Islet of Langerhans (tissue), 1 donor: ENCODE results near the gene CHRNA5.
"Not testable (repeated sequence)": the region's sequence is repeated elsewhere in the genome, so short reads cannot be mapped to it uniquely, and the experiment has no call there.

Experiments used
- FAIRE-seq: peaks from one replicate; lab custom pipeline; 2011; peaks lifted over from hg19 to GRCh38; lab: Jason Lieb, UNC

CHRNA5 gene

DNA sequence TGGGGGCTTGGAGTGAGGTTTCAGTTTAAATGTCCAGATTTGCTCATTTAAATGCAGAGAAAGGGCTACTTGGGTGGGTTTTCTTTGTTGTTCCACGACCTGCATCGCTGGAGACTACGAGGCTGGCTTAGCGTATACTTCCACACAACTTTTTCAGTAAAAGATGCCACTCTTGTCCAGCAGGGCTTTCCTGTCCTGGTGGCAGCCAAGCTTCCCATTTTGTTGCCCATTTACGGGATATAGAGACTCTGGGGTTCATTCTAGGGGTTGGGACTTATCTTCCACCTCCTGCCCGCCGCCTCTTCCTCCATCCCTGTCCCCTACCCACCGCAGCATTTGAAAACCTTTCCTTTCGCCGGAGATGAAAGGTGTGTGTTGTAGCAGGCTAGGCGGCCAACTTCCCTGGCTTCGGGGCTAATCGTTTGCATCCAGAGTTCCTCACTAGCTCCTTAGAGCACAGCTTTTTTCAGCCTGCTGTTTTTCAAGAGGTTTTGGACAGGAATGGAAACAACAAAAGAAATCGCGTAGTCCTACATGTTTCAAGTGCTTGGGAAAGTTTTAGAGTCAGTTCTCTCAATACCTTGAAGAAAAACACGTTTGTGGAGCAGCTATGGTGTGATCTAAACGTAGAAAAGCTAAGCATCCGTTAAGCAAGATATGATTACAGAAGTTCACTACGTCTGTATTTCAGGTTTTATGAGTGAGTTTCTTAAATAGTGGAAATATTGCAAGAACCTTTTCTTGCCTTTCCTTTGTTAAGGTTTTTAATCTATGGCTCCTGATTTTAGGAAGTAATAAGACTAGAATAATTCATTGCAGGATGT lies 843 bp downstream of the CHRNA5 start:
- no peak for FAIRE-seq

GRCh38 chr15:78567531-78567930 lies 2.2 kb downstream of the CHRNA5 start:
- no peak for FAIRE-seq

GRCh38 chr15:78570710-78571109 lies 5.4 kb downstream of the CHRNA5 start:
- no peak for FAIRE-seq

- FAIRE-seq, result no peak
Measured at GRCh38 chr15:78571382-78571781, 6.1 kb downstream of the CHRNA5 start.

DNA sequence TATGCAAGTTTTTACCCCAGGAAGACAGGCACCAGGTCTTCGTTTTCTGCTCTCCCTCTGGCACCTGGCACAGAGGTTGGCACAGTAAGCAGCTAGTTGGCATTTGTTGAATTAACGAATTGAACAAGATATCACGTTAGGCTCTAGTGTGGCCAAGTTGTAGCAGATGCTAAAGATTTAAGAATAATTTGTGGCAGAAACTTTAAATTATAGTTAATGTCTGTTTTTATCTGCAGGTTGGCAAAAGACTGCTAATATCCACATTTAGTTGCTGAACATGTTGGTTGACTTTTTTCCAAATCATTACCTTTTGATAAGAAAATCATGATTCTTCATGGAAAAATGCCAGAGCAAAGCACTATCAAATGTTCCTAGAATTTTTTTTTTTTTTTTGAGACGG lies 8.1 kb downstream of the CHRNA5 start:
- no peak for FAIRE-seq

GRCh38 chr15:78574944-78575343 lies 9.6 kb downstream of the CHRNA5 start:
- no peak for FAIRE-seq

DNA sequence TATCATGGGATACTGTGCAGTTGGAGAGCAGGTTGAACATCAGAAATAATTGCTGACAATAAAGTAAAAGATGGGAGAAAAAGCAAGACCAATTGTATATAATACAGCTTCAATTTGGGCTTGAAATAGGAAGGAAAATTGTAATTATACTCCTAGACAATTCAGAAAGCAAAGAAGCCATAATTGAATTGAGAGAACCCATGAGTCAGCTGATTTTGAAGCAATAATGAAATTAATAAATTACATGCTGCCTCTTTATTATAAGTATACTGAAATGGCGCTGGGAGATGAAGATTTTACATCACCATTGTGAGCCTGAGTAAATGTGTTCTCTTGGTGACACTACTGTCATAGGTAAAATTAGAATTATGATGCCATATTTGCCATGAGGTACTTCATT lies 32.3 kb downstream of the CHRNA5 start:
- FAIRE-seq, result no peak

GRCh38 chr15:78598348-78598747 lies 33.0 kb downstream of the CHRNA5 start:
- no peak for FAIRE-seq

GRCh38 chr15:78599189-78599588 lies 33.9 kb downstream of the CHRNA5 start:
- no peak for FAIRE-seq

- FAIRE-seq, result no peak
Measured at GRCh38 chr15:78603467-78603866, 38.1 kb downstream of the CHRNA5 start.

DNA sequence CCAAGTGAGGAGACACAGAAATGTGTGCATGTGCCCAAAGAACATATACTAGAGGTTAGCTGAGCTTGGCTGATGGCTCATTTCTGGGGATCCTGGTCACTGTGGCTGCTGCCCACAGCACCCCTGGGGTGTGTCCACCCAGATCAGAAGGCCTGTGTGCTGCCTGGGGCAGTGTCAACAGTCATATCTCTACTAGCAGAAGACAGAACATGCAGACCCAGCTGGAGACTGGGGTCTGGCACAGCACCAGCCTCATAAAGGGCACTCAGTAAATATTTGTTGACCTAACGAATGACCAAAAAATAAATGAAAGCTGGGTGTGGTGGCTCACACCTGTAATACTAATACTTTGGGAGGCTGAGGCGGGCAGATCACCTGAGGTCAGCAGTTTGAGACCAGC lies 39.1 kb downstream of the CHRNA5 start:
- FAIRE-seq, result no peak

DNA sequence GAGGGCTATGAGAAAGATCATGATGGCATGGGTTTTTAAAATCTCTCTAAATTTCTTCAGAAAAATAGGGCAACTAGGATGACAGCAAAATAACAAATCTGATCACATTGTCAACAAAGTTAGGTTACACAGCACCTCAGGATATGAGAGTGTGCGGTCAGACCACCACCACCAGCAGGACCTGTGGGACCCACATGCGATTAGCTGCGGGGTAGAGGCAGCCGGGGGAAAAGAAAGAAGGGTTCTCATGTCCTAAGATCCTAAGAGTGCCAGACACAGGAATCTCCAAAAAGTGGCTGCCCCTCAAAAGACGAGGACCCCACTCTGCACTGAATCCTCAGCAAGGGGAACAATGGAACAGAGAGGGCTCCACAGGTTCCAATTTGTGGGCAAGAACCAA lies 39.9 kb downstream of the CHRNA5 start:
- FAIRE-seq, result no peak

GRCh38 chr15:78605680-78606079 lies 40.4 kb downstream of the CHRNA5 start:
- FAIRE-seq, result no peak

DNA sequence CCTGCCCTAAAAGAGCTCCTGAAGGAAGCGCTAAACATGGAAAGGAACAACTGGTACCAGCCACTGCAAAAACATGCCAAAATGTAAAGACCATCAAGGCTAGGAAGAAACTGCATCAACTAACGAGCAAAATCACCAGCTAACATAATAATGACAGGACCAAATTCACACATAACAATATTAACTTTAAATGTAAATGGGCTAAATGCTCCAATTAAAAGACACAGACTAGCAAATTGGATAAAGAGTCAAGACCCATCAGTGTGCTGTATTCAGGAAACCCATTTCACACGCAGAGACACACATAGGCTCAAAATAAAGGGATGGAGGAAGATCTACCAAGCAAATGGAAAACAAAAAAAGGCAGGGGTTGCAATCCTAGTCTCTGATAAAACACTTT lies 44.2 kb downstream of the CHRNA5 start:
- not testable (repeated sequence) for FAIRE-seq

DNA sequence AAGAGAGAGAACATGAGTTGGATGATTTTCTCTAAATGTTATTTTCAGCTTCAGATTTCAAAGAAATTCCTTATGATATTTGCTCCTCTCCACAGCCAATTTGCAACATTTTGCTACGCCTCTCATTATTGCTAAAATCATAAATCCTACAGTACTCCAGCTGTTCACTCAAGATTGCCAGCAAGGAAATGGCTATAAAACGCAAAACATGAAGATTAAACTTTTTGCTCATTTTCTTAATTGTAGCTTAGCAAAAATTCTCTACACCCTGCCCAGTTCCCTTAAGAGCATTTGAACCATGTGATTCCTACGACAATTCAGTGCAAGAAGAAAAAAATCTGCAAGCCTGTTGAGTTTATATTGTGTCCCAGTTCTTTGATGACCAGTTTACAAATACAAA lies 48.7 kb downstream of the CHRNA5 start:
- FAIRE-seq, result no peak

- FAIRE-seq, result no peak
Measured at GRCh38 chr15:78615151-78615589, 49.9 kb downstream of the CHRNA5 start.

DNA sequence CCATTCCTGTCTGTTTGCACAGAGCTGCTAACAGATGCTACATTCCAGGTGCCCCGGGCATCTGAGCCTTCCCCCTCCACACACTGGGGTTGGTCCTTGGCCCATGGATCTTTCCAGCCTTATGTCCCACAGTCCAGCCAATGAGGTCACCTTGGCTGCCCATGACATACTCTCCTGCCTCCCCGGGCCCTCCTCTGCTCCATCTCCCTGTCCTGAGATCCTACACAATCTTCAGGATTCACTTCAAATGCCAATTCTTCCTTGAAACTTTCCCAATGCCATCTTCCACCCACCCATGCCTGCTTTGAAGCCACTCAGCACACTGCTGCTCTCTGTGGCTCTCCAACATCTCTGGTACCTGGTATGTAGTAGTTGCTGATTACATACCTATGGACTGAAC lies 51.2 kb downstream of the CHRNA5 start:
- FAIRE-seq, result no peak

- FAIRE-seq, result no peak
Measured at GRCh38 chr15:78617076-78617475, 51.8 kb downstream of the CHRNA5 start.

DNA sequence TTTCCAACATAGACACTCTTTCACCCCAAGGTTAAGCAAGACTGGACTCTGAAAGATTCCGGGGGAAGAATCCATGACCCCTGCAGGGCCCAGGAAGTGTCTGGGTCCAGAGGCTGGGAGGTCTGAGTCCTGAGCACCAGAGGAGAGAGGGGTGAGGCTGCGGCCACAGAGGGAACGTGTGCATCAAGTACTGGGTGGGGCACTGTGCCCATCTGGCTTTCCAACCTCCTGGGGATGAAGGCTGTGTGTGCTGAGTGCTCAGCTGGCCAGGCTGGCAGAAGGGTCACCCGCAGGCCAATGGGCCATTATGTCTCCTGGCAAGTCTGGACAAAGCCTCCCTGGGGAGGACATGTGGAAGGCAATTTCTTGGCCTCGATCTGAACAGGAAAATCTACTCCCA lies 52.2 kb downstream of the CHRNA5 start:
- no peak for FAIRE-seq

DNA sequence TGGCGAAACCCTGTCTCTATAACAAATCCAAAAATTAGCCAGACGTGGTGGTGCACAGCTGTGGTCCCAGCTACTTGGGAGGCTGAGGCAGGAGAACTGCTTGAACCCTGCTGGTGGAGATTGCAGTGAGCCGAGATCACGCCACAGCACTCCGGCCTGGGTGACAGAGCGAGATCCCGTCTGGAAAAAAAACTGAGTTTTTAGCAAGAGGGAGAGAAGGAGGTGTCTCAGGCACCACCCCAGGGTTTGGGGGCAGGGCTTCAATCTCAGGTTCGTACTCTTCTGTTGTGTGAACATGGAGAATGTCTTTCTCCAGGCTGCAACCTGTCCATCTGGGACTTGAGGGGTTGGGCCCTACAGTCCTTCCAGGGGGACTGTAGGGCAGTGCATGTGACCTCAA lies 52.7 kb downstream of the CHRNA5 start:
- no peak for FAIRE-seq

DNA sequence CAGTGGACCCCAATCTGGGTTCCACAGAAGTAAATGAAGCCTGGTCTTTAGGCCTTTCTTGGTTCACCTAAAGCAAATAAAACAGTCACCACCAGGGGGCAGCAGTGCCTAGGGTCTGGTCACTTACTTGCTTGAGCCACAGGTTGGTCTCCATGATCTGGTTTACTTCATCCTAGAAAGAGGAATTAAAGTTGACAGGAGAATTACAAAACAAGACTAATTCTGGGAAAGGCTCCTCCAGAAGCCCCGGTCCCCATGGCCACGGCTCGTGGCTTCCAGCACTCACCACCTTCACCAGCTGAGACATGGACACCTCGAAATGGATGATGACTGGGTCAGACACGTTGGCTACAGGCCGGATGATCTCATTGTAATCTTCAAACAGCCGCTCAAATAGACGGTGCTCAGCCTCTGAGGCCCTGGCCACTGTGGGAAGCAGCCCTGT lies 53.2 kb downstream of the CHRNA5 start:
- FAIRE-seq, result peak; percentile 58

DNA sequence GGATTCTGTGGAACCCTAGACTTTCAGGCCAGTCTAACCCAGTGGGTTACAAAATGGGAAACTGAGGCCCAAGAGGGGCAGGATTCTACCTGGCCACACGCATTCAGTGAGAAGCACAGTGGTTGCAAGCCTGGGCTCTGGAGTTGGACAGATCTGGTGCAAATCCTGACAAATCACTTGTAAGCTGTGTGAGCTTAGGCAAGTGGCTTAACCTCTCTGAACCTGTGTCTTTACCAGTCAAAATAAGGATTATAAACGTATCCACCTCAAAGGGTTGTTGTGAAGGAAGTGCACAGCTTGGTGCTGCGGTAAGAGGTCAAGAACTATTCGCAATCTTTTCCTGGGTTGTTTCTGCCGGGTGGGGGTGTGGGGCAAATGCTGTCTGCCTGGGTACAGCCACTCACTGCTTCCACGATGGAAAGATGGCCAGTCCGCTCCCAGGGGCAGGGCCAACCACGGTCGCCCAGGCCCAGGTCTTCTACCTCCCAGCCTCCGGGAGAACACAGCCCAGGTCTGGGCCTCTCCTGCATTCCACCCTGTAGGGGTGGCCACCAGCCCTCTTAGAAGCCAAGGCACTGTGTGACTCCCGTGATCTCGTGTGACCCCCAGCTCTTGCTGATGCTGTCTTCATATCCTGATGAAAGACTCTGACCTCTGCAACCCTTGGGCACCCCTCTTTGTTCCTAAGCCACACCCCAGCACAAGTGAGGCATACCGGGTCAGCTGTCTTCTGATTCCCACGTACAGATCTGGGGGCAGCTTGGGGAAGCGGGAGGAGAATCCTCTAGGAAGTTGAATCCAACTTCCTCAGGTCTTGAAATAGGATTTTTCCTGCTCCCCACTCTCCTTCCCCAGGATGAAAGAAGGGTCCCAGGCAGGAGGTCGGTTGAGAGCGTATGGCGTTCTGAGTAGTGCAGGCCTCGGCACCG lies 54.0 kb downstream of the CHRNA5 start:
- no peak for FAIRE-seq

- FAIRE-seq, result no peak
Measured at GRCh38 chr15:78620021-78620526, 54.8 kb downstream of the CHRNA5 start.
